Measurements from ENCODE around the gene FOXRED2. TPM values are rescaled to one million over a fixed set of nuclear protein-coding genes. Genes with fewer than 3 reads are reported as not detected.
"Not testable (repeated sequence)": the region's sequence is repeated elsewhere in the genome, so short reads cannot be mapped to it uniquely, and the experiment has no call there.

Gene FOXRED2
- total RNA-seq, 2 donors from 2014 or later: 28.3 to 33.3 TPM

- H3K9ac ChIP-seq (ENCODE audit: extremely low read depth, low read length, poor library complexity, severe bottlenecking): no peak overlapping the region
- H3K4me1 ChIP-seq (ENCODE audit: control insufficient read depth, insufficient read depth, low read length): no peaks in the 10 kb centered on the region
- peaks cover 7% of the 10 kb centered on the region for H3K9me3 ChIP-seq (ENCODE audit: control insufficient read depth, low read length)
- H3K27ac ChIP-seq (ENCODE audit: low read depth, low read length): peak overlapping the region; percentile 6
- no peak for TF ChIP-seq CTCF (conservative IDR thresholded peaks at IDR 0.05)
- no peak overlapping the region for H3K4me3 ChIP-seq (ENCODE audit: low read length)
- H3K4me3 Mint-ChIP-seq: no peak overlapping the region
- 81% methylated on average over 6 of the region's 7 CpGs; no CpG with 5 or more reads in 1 of the 2 experiments for WGBS, 2 experiments (ENCODE audit: insufficient coverage in 1 of 2, insufficient read length in 1 of 2)
- no peaks in the 10 kb centered on the region for H3K4me1 Mint-ChIP-seq
- H3K27me3 Mint-ChIP-seq (ENCODE audit: insufficient read depth): no peaks in the 10 kb centered on the region
- H3K9me3 Mint-ChIP-seq: peaks cover 18% of the 10 kb centered on the region
- H3K36me3 Mint-ChIP-seq (ENCODE audit: low read depth): no peaks in the 10 kb centered on the region
- no peak for DNase-seq
- H3K36me3 ChIP-seq (ENCODE audit: control insufficient read depth, insufficient read depth, low read length): no peaks in the 10 kb centered on the region
- H3K27me3 ChIP-seq (ENCODE audit: control insufficient read depth, insufficient read depth, low read length, poor library complexity, severe bottlenecking): no peaks in the 10 kb centered on the region
- H3K27ac Mint-ChIP-seq: no peak overlapping the region
Observed at GRCh38 chr22:36536717-36537116, 29.9 kb upstream of the FOXRED2 start.

DNA sequence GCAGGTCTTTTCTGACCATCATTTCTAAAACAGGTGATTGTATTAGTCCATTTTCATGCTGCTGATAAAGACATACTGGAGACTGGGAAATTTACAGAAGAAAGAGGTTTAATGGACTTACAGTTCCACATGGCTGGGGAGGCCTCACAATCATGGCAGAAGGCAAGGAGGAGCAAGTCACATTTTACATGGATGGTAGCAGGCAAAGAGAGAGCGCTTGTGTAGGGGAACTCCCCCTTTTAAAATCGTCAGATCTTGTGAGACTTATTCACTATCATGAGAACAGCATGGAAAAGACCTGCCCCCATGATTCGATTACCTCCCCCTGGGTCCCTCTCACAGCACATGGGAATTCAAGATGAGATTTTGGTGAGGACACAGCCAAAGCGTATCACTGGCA lies 26.5 kb upstream of the FOXRED2 start:
- 78 to 100% methylated on average over 1 to 4 of the region's 4 CpGs for WGBS, 2 experiments (ENCODE audit: insufficient coverage in 1 of 2, insufficient read length in 1 of 2)
- not testable (repeated sequence) for H3K36me3 Mint-ChIP-seq (ENCODE audit: low read depth)

DNA sequence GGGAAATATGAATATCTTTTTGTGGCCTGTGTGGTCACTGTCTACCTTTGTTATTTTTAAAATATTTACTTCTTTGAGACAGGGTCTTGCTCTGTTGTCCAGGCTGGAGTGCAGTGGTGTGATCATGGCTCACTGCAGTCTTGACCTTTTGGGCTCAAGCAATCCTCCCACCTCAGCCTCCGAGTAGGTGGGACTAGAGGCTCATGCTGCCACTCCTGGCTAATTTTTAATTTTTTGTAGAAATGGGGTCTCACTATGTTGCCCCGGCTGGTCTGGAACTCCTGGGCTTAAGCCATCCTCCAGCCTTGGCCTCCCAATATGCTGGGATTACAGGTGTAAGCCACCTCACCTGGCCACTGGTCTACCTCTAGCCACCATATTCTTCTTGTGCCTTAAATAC lies 25.6 kb upstream of the FOXRED2 start:
- no peak for TF ChIP-seq CTCF (conservative IDR thresholded peaks at IDR 0.05)
- no peak overlapping the region for H3K27ac ChIP-seq (ENCODE audit: low read depth, low read length)
- Mint-ChIP-seq H3K9me3 (peaks cover 18% of the 10 kb centered on the region), H3K27me3 (ENCODE audit: insufficient read depth) (no peaks in the 10 kb centered on the region), H3K27ac (no peak overlapping the region), H3K4me1 (no peaks in the 10 kb centered on the region), H3K36me3 (ENCODE audit: low read depth) (no peaks in the 10 kb centered on the region), H3K4me3 (no peak overlapping the region)
- no peaks in the 10 kb centered on the region for H3K36me3 ChIP-seq (ENCODE audit: control insufficient read depth, insufficient read depth, low read length)
- peaks cover 7% of the 10 kb centered on the region for H3K9me3 ChIP-seq (ENCODE audit: control insufficient read depth, low read length)
- WGBS, 2 experiments (ENCODE audit: insufficient coverage in 1 of 2, insufficient read length in 1 of 2): 64 to 71% methylated on average over 2 of the region's 2 CpGs
- no peaks in the 10 kb centered on the region for H3K27me3 ChIP-seq (ENCODE audit: control insufficient read depth, insufficient read depth, low read length, poor library complexity, severe bottlenecking)
- no peak overlapping the region for H3K9ac ChIP-seq (ENCODE audit: extremely low read depth, low read length, poor library complexity, severe bottlenecking)
- H3K4me1 ChIP-seq (ENCODE audit: control insufficient read depth, insufficient read depth, low read length): no peaks in the 10 kb centered on the region
- no peak overlapping the region for H3K4me3 ChIP-seq (ENCODE audit: low read length)
- no peak for DNase-seq

More for the DNA sequence above, 26.5 kb upstream of the FOXRED2 start:
- H3K9me3 Mint-ChIP-seq: peaks cover 18% of the 10 kb centered on the region
- not testable (repeated sequence) for DNase-seq; H3K4me3 Mint-ChIP-seq; H3K4me1 Mint-ChIP-seq; H3K27me3 Mint-ChIP-seq (ENCODE audit: insufficient read depth); H3K27me3 ChIP-seq (ENCODE audit: control insufficient read depth, insufficient read depth, low read length, poor library complexity, severe bottlenecking); H3K36me3 ChIP-seq (ENCODE audit: control insufficient read depth, insufficient read depth, low read length); H3K9ac ChIP-seq (ENCODE audit: extremely low read depth, low read length, poor library complexity, severe bottlenecking); H3K27ac Mint-ChIP-seq; H3K27ac ChIP-seq (ENCODE audit: low read depth, low read length); H3K9me3 ChIP-seq (ENCODE audit: control insufficient read depth, low read length); H3K4me1 ChIP-seq (ENCODE audit: control insufficient read depth, insufficient read depth, low read length); H3K4me3 ChIP-seq (ENCODE audit: low read length)
